Fibroblast of lung (primary cell): ENCODE data around the gene ANO7. TPM values are rescaled to one million over a fixed set of nuclear protein-coding genes. Genes with fewer than 3 reads are reported as not detected.

ENCODE experiments used
- DNase-seq, 2 donors: peaks; one replicate each; pipeline versions ENCODE4 v3.0.0 to v3.0.0-alpha.2; 2010; ENCODE audit warnings: low read depth in 2 of 2
- H2AFZ ChIP-seq: 2 replicates; pipeline ENCODE4 v1.5.1; 2012; ENCODE audit warnings: low read length, control low read depth, inconsistent platforms
- H3K27ac ChIP-seq: 2 replicates; pipeline ENCODE4 v1.5.1; 2011; ENCODE audit warnings: low read length, control low read depth; ENCODE audit not compliant: insufficient read depth
- H3K27me3 ChIP-seq: 2 replicates; pipeline ENCODE4 v1.5.1; 2011; ENCODE audit warnings: mild to moderate bottlenecking, low read length; ENCODE audit not compliant: control insufficient read depth, insufficient read depth
- H3K36me3 ChIP-seq: 2 replicates; pipeline ENCODE4 v1.5.1; 2011; ENCODE audit warnings: low read length; ENCODE audit not compliant: control insufficient read depth, insufficient read depth
- H3K4me1 ChIP-seq: 2 replicates; pipeline ENCODE4 v1.5.1; 2011; ENCODE audit warnings: low read length; ENCODE audit not compliant: control insufficient read depth, insufficient read depth; ENCODE audit errors: extremely low read depth
- H3K4me2 ChIP-seq: 2 replicates; pipeline ENCODE4 v1.5.1; 2011; ENCODE audit warnings: low read length, control low read depth; ENCODE audit not compliant: insufficient read depth; ENCODE audit errors: extremely low read depth
- H3K4me3 ChIP-seq, 4 experiments: fragments of 200-600 bp in 1 of 4; sonication (generic) in 1 of 4; replicated peaks in 1 of 4; 2 replicates each; pipeline ENCODE4 v1.5.1; 2011 to 2016; ENCODE audit warnings: low read length in 4 of 4, low read depth in 3 of 4, mild to moderate bottlenecking in 3 of 4, control low read depth in 2 of 4, inconsistent platforms in 1 of 4, mixed read lengths in 1 of 4; ENCODE audit not compliant: insufficient read depth in 1 of 4; ENCODE audit errors: control extremely low read depth in 1 of 4
- H3K79me2 ChIP-seq: 2 replicates; pipeline ENCODE4 v1.5.1; 2012; ENCODE audit warnings: mild to moderate bottlenecking, low read length, inconsistent platforms; ENCODE audit not compliant: control insufficient read depth, insufficient read depth
- H3K9ac ChIP-seq: 2 replicates; pipeline ENCODE4 v1.5.1; 2011; ENCODE audit warnings: mild to moderate bottlenecking, low read length, control low read depth; ENCODE audit not compliant: insufficient read depth
- H3K9me3 ChIP-seq: 2 replicates; pipeline ENCODE4 v1.5.1; 2012; ENCODE audit warnings: low read depth, low read length; ENCODE audit not compliant: control insufficient read depth, insufficient read depth
- H4K20me1 ChIP-seq: 2 replicates; pipeline ENCODE4 v1.5.1; 2011; ENCODE audit warnings: low read length; ENCODE audit not compliant: control insufficient read depth, insufficient read depth; ENCODE audit errors: extremely low read depth
- EZH2 ChIP-seq: IDR thresholded peaks from 2 replicates; pipeline ENCODE4 v1.5.1; 2012; ENCODE audit warnings: low read length, control low read depth, mild to moderate bottlenecking; ENCODE audit errors: missing control alignments
- polyA plus RNA-seq, 2 donors: library from polyadenylated mRNA; depleted of rRNA in 1 of 2; stranded (reverse) in 1 of 2; unstranded in 1 of 2; fragments of >200 nt; gene quantifications; 2 replicates each; pipeline ENCODE4 v1.2.1, GENCODE V29; 2011 to 2012; ENCODE audit warnings: missing spikeins in 1 of 2
- total RNA-seq: library from RNA; depleted of rRNA; stranded (reverse); fragments of >200 nt; gene quantifications from 2 replicates; pipeline ENCODE4 v1.2.1, GENCODE V29; 2014
- TF ChIP-seq, protein P1 (sequence below), 2 donors: IDR thresholded peaks in 1 of 2; conservative IDR thresholded peaks in 1 of 2; 1 replicate in 1 of 2; 2 replicates in 1 of 2; pipeline ENCODE4 v1.5.1; 2011 to 2012; ENCODE audit warnings: low read length in 2 of 2, control low read depth in 1 of 2, inconsistent platforms in 1 of 2, low read depth in 1 of 2, mild to moderate bottlenecking in 1 of 2

Gene ANO7
- total and polyA plus RNA-seq, 2 donors (not counting 1 experiment from before 2014, with no cell fraction given) = 0.50 TPM

- H3K4me3 ChIP-seq = no peak overlapping the region
- no peaks in the 10 kb centered on the region for H3K4me1 ChIP-seq
- no peak overlapping the region for H3K27ac ChIP-seq
- H4K20me1 ChIP-seq = no peaks in the 10 kb centered on the region
- TF ChIP-seq, protein P1, sequence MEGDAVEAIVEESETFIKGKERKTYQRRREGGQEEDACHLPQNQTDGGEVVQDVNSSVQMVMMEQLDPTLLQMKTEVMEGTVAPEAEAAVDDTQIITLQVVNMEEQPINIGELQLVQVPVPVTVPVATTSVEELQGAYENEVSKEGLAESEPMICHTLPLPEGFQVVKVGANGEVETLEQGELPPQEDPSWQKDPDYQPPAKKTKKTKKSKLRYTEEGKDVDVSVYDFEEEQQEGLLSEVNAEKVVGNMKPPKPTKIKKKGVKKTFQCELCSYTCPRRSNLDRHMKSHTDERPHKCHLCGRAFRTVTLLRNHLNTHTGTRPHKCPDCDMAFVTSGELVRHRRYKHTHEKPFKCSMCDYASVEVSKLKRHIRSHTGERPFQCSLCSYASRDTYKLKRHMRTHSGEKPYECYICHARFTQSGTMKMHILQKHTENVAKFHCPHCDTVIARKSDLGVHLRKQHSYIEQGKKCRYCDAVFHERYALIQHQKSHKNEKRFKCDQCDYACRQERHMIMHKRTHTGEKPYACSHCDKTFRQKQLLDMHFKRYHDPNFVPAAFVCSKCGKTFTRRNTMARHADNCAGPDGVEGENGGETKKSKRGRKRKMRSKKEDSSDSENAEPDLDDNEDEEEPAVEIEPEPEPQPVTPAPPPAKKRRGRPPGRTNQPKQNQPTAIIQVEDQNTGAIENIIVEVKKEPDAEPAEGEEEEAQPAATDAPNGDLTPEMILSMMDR (conservative IDR thresholded peaks at IDR 0.05 in 1 of 2, IDR thresholded peaks at IDR 0.05 in 1 of 2; ENCODE audit: low read depth in 1 of 2, low read length in 2 of 2) = no peak
- no peak for TF ChIP-seq EZH2
- no peak overlapping the region for H3K9ac ChIP-seq
- H2AFZ ChIP-seq = no peak overlapping the region
- no peaks in the 10 kb centered on the region for H3K27me3 ChIP-seq
- no peaks in the 10 kb centered on the region for H3K79me2 ChIP-seq
- peaks cover 13% of the 10 kb centered on the region for H3K36me3 ChIP-seq
- no peak overlapping the region for H3K4me2 ChIP-seq
- DNase-seq = no peak
- no peaks in the 10 kb centered on the region for H3K9me3 ChIP-seq
Measured at GRCh38 chr2:241173557-241173956, 14.9 kb upstream of the ANO7 start.

GRCh38 chr2:241177526-241178334 is 10.7 kb upstream of the ANO7 start:
- Histone ChIP-seq H3K27me3 (no peaks in the 10 kb centered on the region), H3K4me2 (no peak overlapping the region), H3K36me3 (peaks cover 3% of the 10 kb centered on the region), H3K4me3 (no peak overlapping the region), H3K9me3 (no peaks in the 10 kb centered on the region), H2AFZ (no peak overlapping the region), H3K79me2 (no peaks in the 10 kb centered on the region), H3K9ac (no peak overlapping the region), H3K4me1 (no peaks in the 10 kb centered on the region), H3K27ac (no peak overlapping the region), H4K20me1 (no peaks in the 10 kb centered on the region)
- no peak for TF ChIP-seq EZH2
- TF ChIP-seq, protein P1 (conservative IDR thresholded peaks at IDR 0.05 in 1 of 2, IDR thresholded peaks at IDR 0.05 in 1 of 2; ENCODE audit: low read depth in 1 of 2, low read length in 2 of 2) = no peak
- no peak for DNase-seq

GRCh38 chr2:241178961-241179360 is 9.5 kb upstream of the ANO7 start:
- Histone ChIP-seq H3K27ac (no peak overlapping the region), H3K27me3 (no peaks in the 10 kb centered on the region), H3K9me3 (no peaks in the 10 kb centered on the region), H4K20me1 (no peaks in the 10 kb centered on the region), H3K9ac (no peak overlapping the region), H3K79me2 (no peaks in the 10 kb centered on the region), H3K4me2 (no peak overlapping the region), H3K4me1 (no peaks in the 10 kb centered on the region), H2AFZ (no peak overlapping the region), H3K36me3 (peaks cover 6% of the 10 kb centered on the region), H3K4me3 (no peak overlapping the region)
- no peak for DNase-seq
- TF ChIP-seq, protein P1 (conservative IDR thresholded peaks at IDR 0.05 in 1 of 2, IDR thresholded peaks at IDR 0.05 in 1 of 2; ENCODE audit: low read depth in 1 of 2, low read length in 2 of 2) = no peak
- TF ChIP-seq EZH2 = no peak
